ENCODE data around the gene C12orf56.

DNA sequence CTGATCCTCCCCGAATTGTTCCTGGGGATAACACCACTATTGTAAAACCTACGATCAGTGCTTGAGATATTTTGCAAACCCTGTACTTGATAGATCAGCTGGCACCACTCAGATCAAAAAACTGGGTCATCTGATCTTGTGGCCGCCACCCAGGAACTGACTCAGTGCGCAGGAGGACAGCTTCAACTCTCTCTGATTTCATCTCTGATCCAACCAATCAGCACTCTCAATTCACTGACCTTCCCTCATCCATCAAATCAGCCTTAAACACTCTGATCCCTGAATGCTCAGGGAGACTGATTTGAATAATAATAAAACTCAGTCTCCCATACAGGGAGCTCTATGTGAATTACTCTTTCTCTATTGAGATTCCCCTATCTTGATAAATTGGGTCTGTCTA lies 9.5 kb upstream of the C12orf56 start:
- TF ChIP-seq CTCF (IDR thresholded peaks at IDR 0.05) (no peak), POLR2A (IDR thresholded peaks at IDR 0.05) (no peak)

Measured in uterus (tissue), 2 donors.